Activated effector memory CD4-positive, alpha-beta T cell treated with Interleukin-2 at 50 U/mL for 16 hours (primary cell): Measurements from ENCODE around the gene SH3RF3.

ENCODE experiments used
- DNase-seq: peaks from one replicate; pipeline ENCODE4 v3.0.0-alpha.2; 2020

The SH3RF3 gene

DNA sequence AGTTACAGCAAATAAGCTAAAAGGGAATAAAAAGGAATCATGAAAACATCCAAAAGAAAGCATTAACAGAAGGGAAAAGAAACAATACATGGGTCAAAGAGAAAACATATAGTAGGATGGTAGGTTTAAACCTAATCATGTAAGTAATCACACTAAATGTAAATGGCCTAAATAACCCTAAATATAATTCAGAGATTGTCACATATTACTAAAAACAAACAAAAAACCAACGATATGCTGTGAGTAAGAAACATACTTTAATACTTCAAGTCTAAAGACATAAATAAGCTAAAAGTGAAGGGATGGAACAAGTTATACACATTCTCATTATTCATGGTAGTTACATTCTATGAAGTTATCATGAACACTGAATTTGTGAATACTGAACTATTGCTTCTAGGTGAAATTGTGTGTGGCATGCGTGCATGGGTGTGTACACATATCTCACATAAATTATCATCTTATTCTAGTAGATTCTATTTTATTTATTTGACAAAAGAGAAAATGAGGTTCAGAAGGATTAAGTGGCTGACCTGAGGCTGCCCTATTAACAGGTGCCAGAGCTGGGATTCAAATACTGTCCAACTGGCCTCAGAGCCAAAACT is 313.8 kb downstream of the SH3RF3 start:
- DNase-seq: no peak

DNA sequence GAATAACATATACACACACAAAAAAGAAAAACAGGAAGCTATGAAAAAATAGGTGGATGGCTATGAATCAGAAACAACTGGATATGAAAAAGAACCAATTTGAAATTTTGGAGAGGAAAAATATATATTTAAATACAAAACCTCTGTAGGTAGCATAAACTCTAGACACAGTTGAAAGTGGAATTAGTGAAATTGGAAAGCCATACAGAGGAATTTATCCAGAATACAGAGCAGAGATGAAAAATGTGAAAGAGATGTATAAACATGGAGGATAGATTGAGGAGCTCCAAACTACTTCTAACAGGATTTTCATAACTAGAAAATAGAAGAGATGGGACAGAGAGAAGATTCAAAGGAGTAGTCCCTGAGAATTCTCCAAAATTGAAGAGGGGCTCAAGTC is 315.9 kb downstream of the SH3RF3 start:
- no peak for DNase-seq

DNA sequence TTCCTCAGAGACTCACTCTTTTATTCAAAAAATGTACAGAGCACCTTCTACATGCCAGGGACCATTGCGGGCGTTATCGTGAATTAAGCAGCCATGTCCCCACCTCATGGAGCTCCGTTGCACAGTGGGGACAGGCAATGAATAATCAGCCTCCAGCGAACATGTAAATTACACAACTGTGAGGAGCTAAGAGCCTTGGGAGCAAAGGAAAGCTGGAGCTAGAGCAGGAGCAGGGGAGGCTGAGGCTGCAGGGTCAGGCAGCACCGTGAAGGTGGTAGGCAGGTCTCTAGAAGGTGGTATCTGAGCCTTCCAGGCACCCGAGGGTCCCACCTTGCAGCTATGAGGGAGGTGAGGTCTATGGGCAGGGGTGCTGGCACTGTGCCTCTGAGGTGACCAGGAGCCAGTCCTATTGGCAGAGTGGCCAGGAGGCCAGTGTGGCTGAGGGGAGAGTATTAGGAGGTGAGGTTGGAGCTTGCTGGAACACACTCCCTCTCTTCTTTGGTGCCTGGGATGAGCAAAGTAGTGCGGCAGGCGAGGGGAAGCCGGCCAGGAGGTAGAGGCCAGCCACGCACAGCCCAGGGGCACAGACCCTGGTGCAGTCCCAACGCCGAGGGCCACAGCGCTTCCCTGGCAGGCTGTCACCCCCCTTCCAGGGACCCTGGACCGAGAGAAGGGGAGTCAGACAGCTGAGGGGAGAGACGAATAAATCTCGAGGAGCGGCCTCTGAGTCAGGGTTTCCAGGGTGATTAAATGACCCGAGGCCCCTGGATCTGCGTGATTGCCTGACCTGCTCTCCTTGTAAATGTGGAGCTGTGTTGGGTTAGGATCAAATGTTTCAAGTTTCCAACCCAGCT is 317.5 kb downstream of the SH3RF3 start:
- DNase-seq: no peak

DNA sequence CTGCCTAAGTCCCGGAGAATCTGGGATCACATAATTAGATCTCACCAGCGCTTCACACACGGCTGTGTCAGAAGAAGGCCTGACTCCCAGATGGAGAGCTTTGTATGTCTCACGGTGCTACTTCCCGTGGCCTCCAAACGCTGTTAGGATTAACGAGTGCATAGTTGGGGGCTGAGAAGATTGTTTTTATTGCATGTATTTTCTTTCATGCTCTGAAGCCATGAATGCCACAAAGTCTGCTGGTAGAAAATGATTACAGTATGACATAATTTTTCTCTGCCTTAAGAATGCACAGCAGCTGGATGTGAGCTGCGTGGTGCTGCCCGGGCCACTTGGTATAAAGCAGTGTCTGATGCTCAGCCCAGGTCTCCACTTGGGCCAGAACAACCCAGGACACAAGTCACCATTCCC is 318.3 kb downstream of the SH3RF3 start:
- DNase-seq: no peak

DNA sequence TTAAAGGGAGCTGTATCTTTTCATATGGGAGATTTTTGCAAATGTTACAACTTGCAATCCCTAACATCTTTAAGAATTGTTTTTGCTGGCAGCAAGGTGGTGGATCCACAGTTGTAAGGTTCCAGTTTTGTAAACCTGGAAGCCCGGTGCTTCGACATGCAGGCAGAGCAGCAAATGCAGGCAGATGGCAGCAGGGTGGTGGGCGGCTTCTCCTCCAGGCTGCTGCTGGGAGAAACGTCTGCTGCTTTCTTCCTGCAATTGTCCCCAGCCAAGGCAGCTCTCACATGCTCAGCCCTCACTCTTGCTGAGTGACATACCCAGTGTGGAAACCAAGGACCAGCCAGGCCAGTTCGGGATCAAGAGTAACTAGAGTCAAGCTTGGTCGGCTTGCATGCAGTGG is 318.8 kb downstream of the SH3RF3 start:
- DNase-seq: no peak

DNA sequence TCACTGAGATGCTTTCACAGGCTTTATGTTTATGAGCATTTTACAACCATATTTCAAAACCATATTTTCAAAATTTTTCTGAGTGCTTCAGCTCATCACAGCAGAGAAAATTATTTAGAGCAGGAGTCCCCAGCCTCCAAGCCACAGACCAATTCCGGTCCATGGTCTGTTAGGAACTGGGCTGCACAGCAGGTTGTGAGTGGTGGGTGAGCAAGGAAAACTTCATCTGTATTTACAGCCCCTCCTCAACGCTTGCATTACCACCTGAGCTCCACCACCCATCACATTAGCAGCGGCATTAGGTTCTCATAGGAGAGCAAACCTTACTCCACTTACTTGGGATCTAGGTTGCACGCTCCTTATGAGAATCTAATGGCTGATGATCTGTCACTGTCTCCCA is 319.2 kb downstream of the SH3RF3 start:
- DNase-seq: no peak

DNA sequence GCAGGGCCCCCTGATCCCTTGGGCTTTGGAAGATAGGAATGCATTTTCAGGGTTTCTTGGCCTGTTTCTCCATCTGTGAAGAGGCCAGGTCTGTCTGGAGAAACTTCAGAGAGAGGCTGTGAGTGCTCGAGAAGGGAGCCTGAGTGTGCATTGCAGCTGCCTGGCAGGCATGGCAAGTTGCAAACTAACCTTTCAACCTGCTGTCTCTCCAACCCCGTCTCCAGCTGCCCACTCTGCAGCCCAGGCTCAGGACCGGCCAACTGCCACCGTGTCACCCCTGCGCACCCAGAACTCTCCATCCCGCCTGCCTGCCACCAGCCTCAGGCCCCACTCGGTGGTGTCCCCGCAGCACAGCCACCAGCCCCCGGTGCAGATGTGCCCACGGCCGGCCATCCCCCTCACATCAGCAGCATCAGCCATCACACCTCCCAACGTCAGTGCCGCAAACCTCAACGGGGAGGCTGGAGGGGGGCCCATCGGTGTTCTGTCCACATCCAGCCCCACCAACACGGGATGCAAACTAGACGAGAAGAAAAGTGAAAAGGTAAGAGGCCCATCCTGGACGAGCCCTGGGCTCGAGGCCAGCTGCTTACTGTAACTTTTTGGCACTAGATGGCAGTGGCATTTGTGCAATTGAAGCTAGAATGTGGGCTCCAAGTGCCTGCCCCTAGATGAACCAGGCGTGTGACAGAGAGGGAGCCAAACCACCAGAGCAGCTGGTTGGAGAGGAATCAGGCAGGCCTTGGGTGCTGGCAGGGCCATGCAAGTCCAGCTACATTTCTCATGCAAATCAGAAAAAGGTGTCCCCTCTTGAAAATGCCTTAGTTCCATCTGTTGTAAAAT is 320.2 kb downstream of the SH3RF3 start:
- DNase-seq: no peak

DNA sequence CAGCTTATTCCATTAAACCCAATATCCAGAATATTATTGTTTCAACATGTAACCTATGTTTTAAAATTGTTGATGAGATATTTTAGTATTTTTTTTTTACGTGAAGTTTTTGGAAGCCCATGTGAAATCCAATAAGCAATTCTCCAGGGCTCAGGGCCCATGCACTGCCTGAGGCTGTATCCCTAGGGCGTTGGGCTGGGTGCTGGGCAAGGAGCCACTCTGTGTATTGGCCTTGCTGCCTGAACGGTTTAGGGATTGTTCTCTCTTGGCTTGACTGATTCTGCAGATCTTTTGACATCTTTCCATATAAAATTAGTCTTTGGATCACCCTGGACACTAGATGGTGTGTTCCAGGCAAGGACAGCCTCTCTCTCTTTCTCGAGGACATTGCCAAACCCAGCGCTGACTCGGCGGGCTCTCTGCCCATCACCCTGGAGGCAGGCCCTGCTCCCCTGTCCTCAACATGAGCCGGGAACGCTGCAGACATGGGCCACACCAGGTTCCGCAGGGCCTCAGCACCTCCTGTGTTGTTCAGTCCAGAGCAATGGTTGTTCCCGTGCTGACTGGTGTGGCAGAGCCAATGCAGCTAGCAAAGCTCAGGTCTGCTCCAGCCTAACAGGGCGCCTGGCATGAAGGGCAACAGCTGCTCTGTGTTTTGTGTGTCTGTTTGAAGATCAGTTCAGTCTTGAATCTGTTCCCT is 321.7 kb downstream of the SH3RF3 start:
- no peak for DNase-seq

DNA sequence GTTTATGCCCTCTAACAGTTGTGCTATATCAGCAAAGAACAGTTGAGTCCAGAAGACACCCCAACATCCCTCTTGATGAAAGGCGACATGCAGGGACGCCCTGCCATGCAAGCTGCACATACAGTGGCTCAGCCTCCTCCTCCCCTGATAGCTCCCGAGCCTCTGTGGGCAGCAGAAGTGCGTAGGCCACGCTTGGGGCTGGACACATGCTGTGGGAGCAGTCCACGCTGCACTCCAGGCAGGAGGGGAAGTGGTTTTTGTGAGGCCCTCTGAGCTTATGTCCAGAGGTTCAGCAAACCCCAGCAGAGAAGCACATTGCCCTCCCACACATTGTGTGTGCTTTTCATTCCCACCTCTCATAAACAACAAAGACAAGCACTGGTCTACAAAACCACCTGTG is 322.7 kb downstream of the SH3RF3 start:
- no peak for DNase-seq

DNA sequence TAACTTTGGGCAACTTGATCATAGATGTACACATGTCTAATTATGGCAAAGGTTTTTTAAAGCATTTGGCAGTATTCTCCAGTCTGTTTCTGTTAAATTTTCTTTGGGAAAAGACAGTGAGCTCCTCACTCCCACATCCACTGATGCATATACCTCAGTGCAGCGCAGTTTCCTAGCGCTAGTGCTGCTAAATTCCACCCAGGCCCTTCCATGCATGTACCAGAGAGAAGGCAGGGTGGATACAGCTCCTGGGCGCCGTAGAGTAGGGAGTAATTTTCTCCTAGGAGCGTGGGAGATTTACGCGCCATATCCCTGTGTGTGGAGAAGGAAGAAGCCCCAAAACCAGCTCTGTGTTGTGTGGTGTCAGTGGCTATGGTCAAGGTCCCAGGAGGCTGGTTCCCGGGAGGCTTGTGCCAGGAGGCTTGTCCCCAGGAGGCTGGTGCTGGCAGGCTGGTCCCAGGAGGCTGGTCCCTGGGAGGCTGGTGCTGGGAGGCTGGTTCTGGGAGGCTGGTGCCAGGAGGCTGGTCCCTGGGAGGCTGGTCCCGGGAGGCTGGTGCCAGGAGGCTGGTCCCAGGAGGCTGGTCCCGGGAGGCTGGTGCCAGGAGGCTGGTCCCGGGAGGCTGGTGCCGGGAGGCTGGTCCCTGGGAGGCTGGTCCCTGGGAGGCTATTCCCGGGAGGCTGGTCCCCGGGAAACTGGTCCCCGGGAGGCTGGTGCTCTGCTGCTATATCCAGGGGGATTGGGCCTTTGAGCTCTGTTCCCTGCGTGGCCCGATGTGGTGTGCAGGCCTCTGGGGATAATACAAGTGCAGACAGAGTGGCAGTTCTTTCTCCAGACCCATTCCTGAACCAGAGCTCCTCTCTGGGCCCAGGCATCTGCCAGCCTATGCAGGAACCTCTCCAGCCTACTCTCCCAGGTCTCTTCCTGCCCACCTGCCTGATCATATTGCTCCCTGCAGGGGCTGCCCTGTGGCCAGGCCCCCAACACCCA is 323.6 kb downstream of the SH3RF3 start:
- DNase-seq: no peak

DNA sequence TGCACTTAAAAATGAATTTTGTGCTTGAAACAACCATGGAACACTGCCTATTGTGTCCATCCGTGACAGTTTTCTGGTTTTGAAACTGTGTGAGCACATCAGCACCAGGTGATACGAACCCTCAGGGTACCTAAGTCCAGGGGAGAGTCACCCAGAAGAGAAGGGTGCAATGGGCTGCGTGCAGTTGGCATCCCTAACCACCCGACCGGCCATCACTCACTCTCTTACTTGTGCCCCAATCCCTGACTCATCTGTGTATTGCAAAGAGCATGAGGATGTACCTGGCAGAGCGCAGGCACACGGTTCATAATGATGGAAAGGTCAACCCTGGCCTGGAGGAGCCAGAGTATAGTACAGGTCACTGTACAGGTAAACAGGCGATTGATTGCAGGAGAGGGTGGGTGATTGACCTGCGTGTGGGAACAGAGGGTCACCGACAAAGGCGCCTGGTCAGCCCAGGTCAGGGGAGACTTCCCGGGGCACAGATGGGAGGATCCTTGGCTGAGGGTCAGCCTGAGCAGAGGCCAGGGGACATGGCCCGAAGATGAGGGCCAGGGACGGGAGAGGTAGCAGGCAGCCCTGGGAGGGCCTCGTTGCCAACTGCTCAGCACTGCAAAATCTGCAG is 324.5 kb downstream of the SH3RF3 start:
- DNase-seq: no peak

DNA sequence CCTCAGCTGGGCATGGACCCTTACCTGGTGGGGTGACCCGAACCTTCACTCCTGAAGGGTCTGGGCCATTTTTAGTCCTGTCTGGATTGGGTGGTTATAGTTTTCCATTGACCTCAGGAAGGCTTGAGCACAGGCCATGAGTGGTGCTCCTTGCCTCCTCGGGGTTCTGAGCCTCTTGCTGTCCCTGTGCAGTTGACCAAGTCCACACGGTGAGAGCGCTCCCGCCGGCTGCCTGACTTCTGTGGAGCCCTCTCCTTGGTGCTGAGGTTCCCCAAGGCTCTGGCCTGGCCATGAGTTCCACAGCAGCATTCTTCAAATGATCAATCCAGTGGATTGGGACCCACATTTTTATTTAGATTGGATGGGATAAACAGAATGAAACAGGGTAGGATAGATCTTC is 325.3 kb downstream of the SH3RF3 start:
- no peak for DNase-seq

DNA sequence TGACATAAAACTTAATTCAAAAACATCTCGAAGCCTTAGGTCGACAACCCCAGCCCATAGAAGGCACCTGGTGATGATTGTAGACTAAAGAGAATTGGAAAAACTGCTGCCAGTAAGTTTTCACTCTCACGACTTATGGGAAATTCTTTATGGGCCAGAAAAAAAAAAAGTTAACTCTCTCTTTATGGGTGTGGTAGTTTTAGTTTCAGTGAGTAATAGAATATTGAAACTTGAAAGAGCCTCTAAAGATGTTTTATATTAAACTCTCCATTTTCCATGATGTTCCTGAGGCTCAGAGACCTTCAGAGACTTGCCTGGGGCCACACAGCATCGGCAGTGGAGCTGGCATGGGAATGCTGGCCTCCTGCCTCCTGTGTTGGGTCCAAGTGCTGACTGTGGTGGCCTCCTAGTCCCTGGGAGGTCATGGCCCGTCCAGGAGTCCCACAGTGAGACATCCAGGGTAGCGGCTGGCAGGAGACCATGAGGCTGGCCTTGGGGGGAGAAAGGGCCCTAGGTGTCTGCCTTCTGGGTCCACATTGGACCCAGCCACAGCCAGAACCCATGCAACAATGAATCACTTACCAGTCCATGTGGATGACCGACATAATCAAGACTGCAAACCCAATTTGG is 325.9 kb downstream of the SH3RF3 start:
- DNase-seq: no peak

DNA sequence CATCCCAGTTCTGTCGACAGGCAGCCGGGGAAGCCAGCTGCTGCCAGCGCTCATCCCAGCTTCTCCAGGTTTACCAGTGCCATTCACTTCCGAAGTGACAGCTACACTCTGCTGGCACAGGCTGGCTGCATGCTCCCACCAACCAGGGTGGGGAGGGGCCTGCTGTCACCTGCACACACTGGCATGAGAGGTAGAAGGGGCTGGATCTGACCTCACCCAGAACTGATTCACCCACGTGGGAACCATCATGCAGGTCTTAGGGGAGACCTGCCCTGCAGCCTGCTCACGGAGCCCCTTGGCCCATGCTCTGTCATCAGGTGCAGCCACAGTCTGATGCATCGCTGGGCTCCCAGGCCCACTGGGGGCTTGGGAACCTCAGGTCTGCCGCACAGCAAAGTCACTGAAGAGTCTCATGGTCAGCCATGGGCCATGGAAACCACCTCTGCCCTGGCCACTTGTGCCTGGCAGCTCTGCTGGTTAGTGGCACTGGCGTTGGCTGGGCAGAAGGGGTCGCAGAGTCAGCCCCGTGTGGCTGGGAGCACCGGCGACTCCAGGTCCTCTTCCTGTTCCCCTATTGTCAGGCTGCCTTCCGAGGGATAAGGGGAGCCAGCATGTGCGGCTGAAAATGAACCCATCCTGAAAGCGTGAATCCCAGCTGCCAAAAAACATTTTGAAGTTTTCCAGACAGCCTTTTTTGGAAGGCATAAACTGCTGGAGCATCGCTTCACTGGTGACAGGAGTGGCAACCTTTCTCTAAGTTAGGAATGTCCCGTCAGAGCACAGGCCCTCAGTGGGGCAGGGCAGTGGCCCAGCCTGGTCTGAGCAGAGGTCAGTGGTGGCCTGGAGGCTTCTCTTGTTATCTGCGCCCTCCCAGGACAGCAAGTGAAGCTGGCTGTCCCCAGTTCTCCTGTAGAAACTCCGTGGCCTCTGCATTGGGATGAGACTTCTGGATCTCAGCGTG is 327.0 kb downstream of the SH3RF3 start:
- DNase-seq: no peak

DNA sequence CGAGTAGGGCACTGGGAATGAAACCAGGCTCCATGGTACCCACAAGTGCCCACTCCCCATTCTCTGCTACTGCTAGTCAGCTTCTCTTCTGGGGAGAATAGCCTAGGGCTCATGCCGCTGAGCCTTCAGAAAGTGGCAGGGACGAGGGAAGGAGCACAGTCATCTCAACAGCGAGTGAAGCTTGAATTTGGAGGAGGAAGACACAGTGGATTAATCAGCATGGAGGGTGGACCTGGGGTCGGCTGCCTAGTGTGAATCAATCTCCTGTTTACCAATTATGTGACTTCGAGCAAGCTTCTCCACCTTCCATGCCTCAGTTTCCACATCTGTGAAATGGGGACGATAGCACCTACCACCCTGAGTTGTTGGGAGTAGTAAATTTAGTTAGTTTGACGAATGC is 327.8 kb downstream of the SH3RF3 start:
- no peak for DNase-seq

DNA sequence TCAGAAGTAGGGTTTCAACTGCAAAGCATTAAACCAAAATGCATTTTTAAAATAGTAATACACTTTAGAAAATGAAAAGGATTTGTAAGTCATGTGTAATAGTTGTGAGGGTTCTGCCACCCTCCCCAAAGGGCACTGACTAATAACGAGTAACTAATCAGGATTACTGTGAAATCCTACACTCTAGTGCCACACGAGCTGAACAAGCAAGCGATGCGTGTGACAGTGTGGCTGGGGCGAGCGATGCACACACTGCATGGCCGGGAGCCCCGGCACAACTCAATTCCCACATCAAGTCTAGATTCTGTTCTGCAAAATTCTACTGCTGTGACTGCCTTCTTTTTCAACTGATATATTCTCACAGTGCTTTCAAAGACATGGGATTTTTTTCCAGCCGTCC is 328.4 kb downstream of the SH3RF3 start:
- DNase-seq: no peak

DNA sequence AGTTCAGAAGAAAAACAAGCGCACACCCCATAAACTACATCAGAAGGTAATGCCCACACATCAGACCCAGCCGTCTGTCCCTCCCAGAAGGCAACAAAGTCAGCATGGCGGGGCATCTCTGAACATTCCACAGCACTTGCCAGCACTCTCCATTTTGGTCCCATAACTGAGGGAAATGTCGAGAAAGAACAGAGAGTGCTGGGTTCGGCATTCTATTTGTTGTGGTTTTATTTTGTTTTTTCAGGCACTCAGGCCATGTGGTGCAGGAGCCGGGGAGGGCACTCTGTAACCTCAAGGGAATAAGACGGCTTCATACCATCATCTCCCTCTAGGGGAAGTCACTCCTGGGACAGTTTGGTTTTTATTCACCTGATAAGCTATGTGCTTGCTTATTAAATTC is 328.8 kb downstream of the SH3RF3 start:
- no peak for DNase-seq

DNA sequence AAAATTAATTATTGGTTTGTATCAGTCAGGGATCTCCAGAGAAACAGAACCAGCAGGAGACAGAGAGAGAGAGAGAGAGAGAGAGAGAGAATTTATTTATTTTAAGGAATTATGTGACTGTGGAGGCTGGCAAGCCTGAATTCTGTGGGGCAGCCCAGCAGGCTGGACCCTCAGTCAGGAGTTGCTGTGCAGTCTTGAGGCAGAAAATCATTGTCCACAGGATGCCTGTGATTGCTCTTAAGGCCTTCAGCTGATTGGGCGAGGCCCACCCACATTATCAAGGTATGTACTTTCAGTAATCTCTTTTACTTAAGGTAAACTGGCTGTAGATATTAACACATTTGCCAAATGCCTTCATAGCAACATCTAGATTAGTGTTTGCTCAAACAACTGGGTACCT is 329.5 kb downstream of the SH3RF3 start:
- no peak for DNase-seq

DNA sequence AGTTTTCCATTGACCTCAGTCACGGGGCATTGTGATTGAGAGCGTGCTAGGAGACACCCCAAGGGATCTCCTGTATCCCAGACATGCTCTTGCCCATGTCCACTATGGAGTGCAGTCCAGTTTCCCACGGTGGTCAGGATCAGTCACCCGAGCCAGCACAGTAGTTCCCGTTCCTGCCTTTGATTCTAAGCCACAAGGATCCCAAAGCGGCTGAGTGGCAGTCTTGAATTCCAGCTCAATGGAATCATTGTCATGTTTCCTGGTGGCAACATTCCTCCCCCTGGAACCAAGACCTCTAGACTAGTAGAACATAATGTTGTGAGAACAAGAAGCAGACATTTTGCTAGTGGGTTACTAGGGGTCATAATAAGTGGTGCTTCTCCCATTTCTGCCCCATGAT is 330.5 kb downstream of the SH3RF3 start:
- no peak for DNase-seq
